Vagina (tissue), 2 donors: ENCODE results near the gene NLRP12. TPM values are rescaled to one million over a fixed set of nuclear protein-coding genes. Genes with fewer than 3 reads are reported as not detected.
A peak's percentile ranks its signal among the peaks of the same experiment; 100 is the strongest.

Experiments used
- DNase-seq, 2 donors: peaks; one replicate each; pipeline ENCODE4 v3.0.0-alpha.2; 2017; ENCODE audit errors: extremely low spot score in 2 of 2
- H3K27ac ChIP-seq: fragments of 200-600 bp; sonication (generic); one replicate; pipeline ENCODE4 v1.5.1; 2019
- H3K27me3 ChIP-seq: fragments of 200-600 bp; sonication (generic); one replicate; pipeline ENCODE4 v1.5.1; 2019
- H3K36me3 ChIP-seq, 2 donors: fragments of 200-600 bp; sonication (generic); one replicate each; pipeline ENCODE4 v1.5.1; 2017 to 2019
- H3K4me1 ChIP-seq: fragments of 200-600 bp; sonication (generic); one replicate; pipeline ENCODE4 v1.5.1; 2019
- H3K4me3 ChIP-seq, 2 donors: fragments of 200-600 bp; sonication (generic); 1 replicate in 1 of 2; 2 replicates in 1 of 2; pipeline ENCODE4 v1.5.1; 2016 to 2019
- H3K9me3 ChIP-seq: fragments of 200-600 bp; sonication (generic); one replicate; pipeline ENCODE4 v1.5.1; 2019
- POLR2A ChIP-seq, 2 donors: fragments of 450-650 bp; IDR thresholded peaks; one replicate each; pipeline ENCODE4 v1.6.1; 2017; ENCODE audit warnings: antibody characterized with exemption in 2 of 2, mild to moderate bottlenecking in 2 of 2, moderate library complexity in 2 of 2
- POLR2AphosphoS5 ChIP-seq, 2 donors: sonication (generic); formaldehyde crosslinking; IDR thresholded peaks; one replicate each; pipeline ENCODE4 v1.9.0; 2017; ENCODE audit warnings: antibody characterized with exemption in 2 of 2, mild to moderate bottlenecking in 2 of 2, low read depth in 1 of 2; ENCODE audit not compliant: insufficient read depth in 1 of 2
- intact Hi-C: fragments of 100-400 bp; cut with DNase I; formaldehyde crosslinking; loops from one replicate; pipeline ENCODE4 v1.15.1; 2023
- total RNA-seq: library from RNA; depleted of rRNA; stranded (reverse); fragments of >200 nt; gene quantifications from one replicate; pipeline ENCODE4 v1.2.3, GENCODE V29; 2016
- TF ChIP-seq, protein P1 (sequence below), 3 experiments: fragments of 450-650 bp in 2 of 3; fragments of 200-600 bp in 1 of 3; sonication (generic) in 1 of 3; IDR thresholded peaks; one replicate each; pipeline ENCODE4 v1.5.1; 2017 to 2019; ENCODE audit warnings: antibody characterized with exemption in 3 of 3, mild to moderate bottlenecking in 2 of 3, moderate library complexity in 2 of 3

The NLRP12 gene
- total RNA-seq, 1 donor from 2014 or later: 0.49 TPM

DNA sequence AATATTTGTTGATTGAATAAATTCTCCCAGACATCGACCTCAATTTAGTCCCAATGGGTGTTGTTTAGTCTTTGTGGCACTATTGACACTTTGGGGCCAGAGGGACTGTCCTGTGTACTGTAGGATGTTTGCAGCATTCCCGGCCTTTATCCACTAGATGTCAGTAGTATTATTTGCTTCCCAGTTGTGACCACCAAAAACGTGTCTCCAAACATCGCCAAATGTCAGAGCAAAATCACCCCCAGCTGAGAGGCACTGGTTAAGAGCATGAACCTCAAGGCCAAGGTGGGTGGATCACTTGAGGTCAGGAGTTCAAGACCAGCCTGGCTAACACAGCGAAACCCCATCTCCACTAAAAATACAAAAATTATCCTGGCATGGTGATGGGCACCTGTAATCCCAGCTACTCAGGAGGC, 15.4 kb downstream of the NLRP12 start:
- no peak for DNase-seq

DNA sequence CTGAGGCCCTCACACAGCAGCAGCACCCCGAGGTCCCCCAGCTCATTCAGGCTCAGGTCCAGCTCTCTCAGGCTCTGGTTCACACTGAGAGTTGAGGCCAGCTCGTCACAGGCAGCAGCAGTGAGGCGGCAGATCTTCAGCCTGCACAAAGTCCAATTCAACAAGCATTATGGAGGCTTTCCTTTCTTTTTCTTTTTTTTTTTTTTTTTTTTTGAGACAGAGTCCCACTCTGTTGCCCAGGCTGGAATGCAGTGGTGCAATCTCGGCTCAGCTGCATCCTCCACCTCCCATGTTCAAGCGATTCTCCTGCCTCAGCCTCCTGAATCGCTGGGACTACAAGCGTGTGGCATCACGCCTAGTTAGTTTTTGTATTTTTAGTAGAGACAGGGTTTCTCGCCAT, 22.9 kb downstream of the NLRP12 start:
- no peaks in the 10 kb centered on the region for H3K36me3 ChIP-seq
- TF ChIP-seq POLR2AphosphoS5 (IDR thresholded peaks at IDR 0.05; ENCODE audit: insufficient read depth in 1 of 2, low read depth in 1 of 2): no peak
- TF ChIP-seq, protein P1, sequence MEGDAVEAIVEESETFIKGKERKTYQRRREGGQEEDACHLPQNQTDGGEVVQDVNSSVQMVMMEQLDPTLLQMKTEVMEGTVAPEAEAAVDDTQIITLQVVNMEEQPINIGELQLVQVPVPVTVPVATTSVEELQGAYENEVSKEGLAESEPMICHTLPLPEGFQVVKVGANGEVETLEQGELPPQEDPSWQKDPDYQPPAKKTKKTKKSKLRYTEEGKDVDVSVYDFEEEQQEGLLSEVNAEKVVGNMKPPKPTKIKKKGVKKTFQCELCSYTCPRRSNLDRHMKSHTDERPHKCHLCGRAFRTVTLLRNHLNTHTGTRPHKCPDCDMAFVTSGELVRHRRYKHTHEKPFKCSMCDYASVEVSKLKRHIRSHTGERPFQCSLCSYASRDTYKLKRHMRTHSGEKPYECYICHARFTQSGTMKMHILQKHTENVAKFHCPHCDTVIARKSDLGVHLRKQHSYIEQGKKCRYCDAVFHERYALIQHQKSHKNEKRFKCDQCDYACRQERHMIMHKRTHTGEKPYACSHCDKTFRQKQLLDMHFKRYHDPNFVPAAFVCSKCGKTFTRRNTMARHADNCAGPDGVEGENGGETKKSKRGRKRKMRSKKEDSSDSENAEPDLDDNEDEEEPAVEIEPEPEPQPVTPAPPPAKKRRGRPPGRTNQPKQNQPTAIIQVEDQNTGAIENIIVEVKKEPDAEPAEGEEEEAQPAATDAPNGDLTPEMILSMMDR (IDR thresholded peaks at IDR 0.05): no peak
- no peak for TF ChIP-seq POLR2A (IDR thresholded peaks at IDR 0.05)
- no peak overlapping the region for H3K27ac ChIP-seq
- H3K9me3 ChIP-seq: no peaks in the 10 kb centered on the region
- H3K4me3 ChIP-seq: no peak overlapping the region
- intact Hi-C loops: no loop called here
- no peaks in the 10 kb centered on the region for H3K27me3 ChIP-seq
- DNase-seq: no peak
- H3K4me1 ChIP-seq: no peaks in the 10 kb centered on the region

More for the DNA sequence above, 15.4 kb downstream of the NLRP12 start:
- intact Hi-C loops: no loop called here
- no peak overlapping the region for H3K4me3 ChIP-seq
- TF ChIP-seq POLR2AphosphoS5 (IDR thresholded peaks at IDR 0.05; ENCODE audit: insufficient read depth in 1 of 2, low read depth in 1 of 2) (no peak), POLR2A (IDR thresholded peaks at IDR 0.05) (no peak)
- TF ChIP-seq, protein P1 (IDR thresholded peaks at IDR 0.05): no peak
- no peaks in the 10 kb centered on the region for H3K4me1 ChIP-seq
- H3K9me3 ChIP-seq: no peaks in the 10 kb centered on the region
- no peak overlapping the region for H3K27ac ChIP-seq
- H3K27me3 ChIP-seq: no peaks in the 10 kb centered on the region
- H3K36me3 ChIP-seq: no peaks in the 10 kb centered on the region

DNA sequence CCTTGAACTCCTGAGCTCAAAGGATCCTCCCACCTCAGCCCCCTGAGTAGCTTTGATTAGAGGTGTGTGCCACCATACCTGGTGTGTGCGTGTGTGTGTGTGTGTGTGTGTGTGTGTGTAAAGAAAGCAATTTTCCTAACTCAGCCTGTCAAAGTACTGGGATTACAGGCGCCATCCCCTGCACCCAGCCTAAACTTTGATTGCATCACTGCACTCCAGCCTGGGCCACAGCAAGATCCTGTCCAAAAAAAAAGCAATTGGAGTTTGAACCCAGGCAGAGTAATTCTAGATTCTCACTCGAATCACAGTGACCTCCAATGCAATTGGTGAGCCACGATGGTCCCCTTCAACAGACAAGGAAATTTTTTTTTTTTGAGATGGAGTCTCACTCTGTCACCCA, 29.1 kb downstream of the NLRP12 start:
- Histone ChIP-seq H3K27ac (no peak overlapping the region), H3K4me3 (no peak overlapping the region)
- intact Hi-C loops: no loop called here

DNA sequence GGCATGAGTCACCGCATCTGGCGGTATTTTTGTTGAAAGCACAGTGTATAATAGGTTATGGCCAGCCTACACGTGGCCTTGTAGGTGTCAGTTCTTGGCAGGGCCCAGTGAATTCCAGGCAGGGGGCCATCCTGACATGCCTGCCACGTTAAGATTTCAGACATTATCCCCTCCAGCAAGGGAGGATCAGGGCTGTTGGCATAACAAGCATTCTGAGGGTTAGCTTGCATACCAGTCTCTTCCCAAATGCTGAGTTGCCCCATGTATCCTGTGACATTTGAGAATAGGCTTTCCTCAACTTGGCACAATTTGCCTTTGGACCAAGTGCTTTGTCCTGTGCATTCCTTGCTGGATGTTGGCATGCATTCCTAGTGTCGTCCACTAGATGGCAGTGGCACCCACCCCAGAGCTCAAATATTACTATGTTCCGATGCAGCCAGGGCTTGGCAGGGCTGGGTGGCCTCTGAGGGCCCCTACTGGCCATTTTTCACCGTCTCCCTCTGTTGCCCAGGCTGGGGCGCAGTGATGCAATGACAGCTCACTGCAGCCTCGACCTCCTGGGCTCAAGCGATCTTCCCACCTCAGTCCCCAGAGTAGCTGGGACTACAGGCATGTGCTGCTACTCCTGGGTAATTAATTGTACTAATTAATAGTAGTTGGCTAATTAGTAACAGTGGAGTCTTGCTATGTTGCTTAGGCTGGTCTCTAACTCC, 31.2 kb downstream of the NLRP12 start:
- TF ChIP-seq POLR2AphosphoS5 (IDR thresholded peaks at IDR 0.05; ENCODE audit: insufficient read depth in 1 of 2, low read depth in 1 of 2) (peak in 1 of 2 donors; percentile 34), POLR2A (IDR thresholded peaks at IDR 0.05) (no peak)
- TF ChIP-seq, protein P1 (IDR thresholded peaks at IDR 0.05): peak; percentile 86 to 95 (median 89)
- Histone ChIP-seq H3K4me3 (no peak overlapping the region), H3K27ac (no peak overlapping the region), H3K36me3 (no peaks in the 10 kb centered on the region), H3K4me1 (no peaks in the 10 kb centered on the region), H3K27me3 (no peaks in the 10 kb centered on the region), H3K9me3 (no peaks in the 10 kb centered on the region)
- intact Hi-C loops: no loop called here
- no peak for DNase-seq

More for the DNA sequence above, 29.1 kb downstream of the NLRP12 start:
- TF ChIP-seq POLR2A (IDR thresholded peaks at IDR 0.05) (no peak), POLR2AphosphoS5 (IDR thresholded peaks at IDR 0.05; ENCODE audit: insufficient read depth in 1 of 2, low read depth in 1 of 2) (no peak)
- TF ChIP-seq, protein P1 (IDR thresholded peaks at IDR 0.05): no peak
- DNase-seq: no peak
- H3K4me1 ChIP-seq: no peaks in the 10 kb centered on the region
- H3K27me3 ChIP-seq: no peaks in the 10 kb centered on the region
- H3K9me3 ChIP-seq: no peaks in the 10 kb centered on the region
- no peaks in the 10 kb centered on the region for H3K36me3 ChIP-seq
